SK-N-MC (cell line): ENCODE data around the gene PPP1R26.
"Not testable (repeated sequence)": the region's sequence is repeated elsewhere in the genome, so short reads cannot be mapped to it uniquely, and the experiment has no call there.

Experiments used
- DNase-seq: peaks from one replicate; pipeline ENCODE4 v3.0.0-alpha.2; 2011; ENCODE audit warnings: low read depth, low spot score
- H3K27ac ChIP-seq: fragments of 200-600 bp; sonication (generic); 2 replicates; pipeline ENCODE4 v1.5.1; 2016; ENCODE audit warnings: mixed run types
- H3K36me3 ChIP-seq: fragments of 200-600 bp; sonication (generic); 2 replicates; pipeline ENCODE4 v1.6.1; 2017; ENCODE audit warnings: antibody characterized with exemption, low read length, mixed read lengths; ENCODE audit not compliant: insufficient read depth
- H3K4me3 ChIP-seq: fragments of 200-600 bp; sonication (generic); 2 replicates; pipeline ENCODE4 v1.5.1; 2016
- H3K9ac ChIP-seq: fragments of 200-600 bp; sonication (generic); 2 replicates; pipeline ENCODE4 v1.8.0; 2017; ENCODE audit warnings: mixed run types, mixed read lengths; ENCODE audit not compliant: insufficient read length
- H3K9me3 ChIP-seq: fragments of 200-600 bp; sonication (generic); 2 replicates; pipeline ENCODE4 v1.6.1; 2017; ENCODE audit warnings: low read depth, mild to moderate bottlenecking, antibody characterized with exemption, low read length, moderate library complexity, mixed read lengths
- EZH2 ChIP-seq: fragments of 200-600 bp; sonication (generic); IDR thresholded peaks from one replicate; pipeline ENCODE4 v1.6.1; 2017; ENCODE audit warnings: antibody characterized with exemption
- FOXP2 ChIP-seq: optimal IDR thresholded peaks from 2 replicates; pipeline ENCODE3; 2011; ENCODE audit warnings: mild to moderate bottlenecking, moderate library complexity; ENCODE audit not compliant: insufficient read depth; ENCODE audit errors: extremely low read length, control extremely low read depth
- POLR2AphosphoS5 ChIP-seq: IDR thresholded peaks from 2 replicates; pipeline ENCODE4 v1.6.1; 2012; ENCODE audit warnings: mild to moderate bottlenecking, low read depth, low read length, borderline replicate concordance

The PPP1R26 gene

DNA sequence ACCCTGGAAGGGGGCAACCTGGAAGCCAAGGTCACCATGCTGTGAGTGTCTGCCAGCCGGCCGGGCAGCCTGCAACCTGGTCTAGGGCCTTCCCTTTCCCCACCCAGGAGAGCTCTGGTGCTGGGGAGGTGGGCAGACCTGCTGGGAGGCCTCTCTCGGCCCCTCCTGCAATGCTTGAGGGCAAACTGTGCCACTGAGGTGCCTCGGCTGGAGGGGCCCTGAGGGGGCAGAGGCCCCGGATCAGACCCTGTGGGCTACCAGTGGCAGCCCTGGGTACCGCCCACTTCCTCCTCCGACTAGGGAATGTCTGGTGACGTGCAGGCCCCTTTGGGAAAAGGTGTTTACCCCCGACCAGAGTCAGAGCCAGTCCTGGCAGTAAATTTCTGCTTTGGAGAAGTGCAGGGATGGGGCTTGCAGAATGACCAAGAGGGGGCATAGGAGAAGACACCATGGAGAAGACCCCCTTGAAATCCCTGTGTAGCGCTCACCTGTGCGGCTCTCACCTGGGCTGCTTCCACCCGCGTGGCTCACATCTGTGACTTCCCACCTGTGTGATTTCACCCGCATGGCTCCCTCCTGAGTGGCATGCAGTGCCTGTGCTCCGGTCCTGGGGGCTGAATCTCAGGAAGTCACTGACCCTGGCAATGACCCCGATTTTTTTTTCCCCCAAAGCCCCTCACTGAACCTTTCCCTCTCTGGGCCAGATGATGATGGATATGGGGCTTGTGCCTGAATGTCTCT, 42.7 kb downstream of the PPP1R26 start:
- no peak for DNase-seq
- TF ChIP-seq EZH2 (no peak), FOXP2 (no peak), POLR2AphosphoS5 (no peak)
- H3K9ac ChIP-seq: no peak overlapping the region
- no peak overlapping the region for H3K4me3 ChIP-seq
- no peaks in the 10 kb centered on the region for H3K36me3 ChIP-seq
- no peak overlapping the region for H3K27ac ChIP-seq
- H3K9me3 ChIP-seq: no peaks in the 10 kb centered on the region

DNA sequence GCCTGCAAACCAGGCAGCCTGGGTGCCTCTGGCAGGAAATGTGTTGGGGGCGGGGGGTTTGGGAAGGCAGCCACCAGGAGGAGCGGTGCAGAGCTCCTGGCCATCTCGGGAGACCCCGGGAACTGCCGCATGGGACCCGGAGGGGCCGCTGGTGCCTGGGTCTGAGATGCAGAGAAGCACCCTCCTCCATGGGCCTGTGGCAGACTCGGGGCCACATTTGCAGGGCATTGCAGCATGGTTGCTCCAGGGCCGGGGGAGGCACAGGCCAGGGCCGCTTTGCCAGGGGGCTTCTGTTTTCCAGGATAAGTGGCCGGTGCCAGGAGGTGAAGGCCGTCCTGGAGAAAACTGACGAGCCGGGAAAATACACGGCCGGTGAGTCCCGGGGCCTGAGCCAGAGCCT, 43.3 kb downstream of the PPP1R26 start:
- no peak overlapping the region for H3K4me3 ChIP-seq
- TF ChIP-seq EZH2 (no peak), FOXP2 (no peak), POLR2AphosphoS5 (no peak)
- no peaks in the 10 kb centered on the region for H3K9me3 ChIP-seq
- DNase-seq: no peak
- H3K27ac ChIP-seq: no peak overlapping the region
- H3K9ac ChIP-seq: no peak overlapping the region
- no peaks in the 10 kb centered on the region for H3K36me3 ChIP-seq

DNA sequence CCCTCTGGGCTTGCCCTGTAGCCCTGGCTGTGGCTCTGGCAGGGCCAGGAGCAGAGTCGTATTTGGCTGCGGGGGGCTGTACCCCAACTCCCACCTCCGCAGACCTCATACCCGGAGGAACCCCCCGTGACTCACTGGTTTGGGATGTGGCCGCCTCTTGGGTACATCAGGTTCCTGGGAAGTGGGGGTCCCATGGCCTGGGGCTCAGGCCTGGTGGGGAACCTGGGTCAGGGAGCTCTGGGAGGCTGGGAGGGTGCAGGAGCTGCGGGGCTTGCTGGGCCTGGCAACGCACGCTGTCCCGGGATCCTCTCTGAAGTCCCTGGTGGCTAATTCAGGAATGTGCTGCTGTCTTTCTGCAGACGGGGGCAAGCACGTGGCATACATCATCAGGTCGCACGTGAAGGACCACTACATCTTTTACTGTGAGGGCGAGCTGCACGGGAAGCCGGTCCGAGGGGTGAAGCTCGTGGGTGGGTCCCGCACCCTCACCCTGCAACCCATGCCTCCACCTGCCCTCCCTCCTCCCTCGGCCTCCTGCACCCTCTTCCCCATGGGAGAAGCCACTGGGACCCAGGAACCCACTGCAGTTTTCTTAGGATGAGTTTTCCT, 44.0 kb downstream of the PPP1R26 start:
- TF ChIP-seq EZH2 (no peak), POLR2AphosphoS5 (no peak), FOXP2 (no peak)
- H3K9me3 ChIP-seq: no peaks in the 10 kb centered on the region
- H3K9ac ChIP-seq: no peak overlapping the region
- H3K4me3 ChIP-seq: no peak overlapping the region
- H3K36me3 ChIP-seq: no peaks in the 10 kb centered on the region
- DNase-seq: no peak
- no peak overlapping the region for H3K27ac ChIP-seq

DNA sequence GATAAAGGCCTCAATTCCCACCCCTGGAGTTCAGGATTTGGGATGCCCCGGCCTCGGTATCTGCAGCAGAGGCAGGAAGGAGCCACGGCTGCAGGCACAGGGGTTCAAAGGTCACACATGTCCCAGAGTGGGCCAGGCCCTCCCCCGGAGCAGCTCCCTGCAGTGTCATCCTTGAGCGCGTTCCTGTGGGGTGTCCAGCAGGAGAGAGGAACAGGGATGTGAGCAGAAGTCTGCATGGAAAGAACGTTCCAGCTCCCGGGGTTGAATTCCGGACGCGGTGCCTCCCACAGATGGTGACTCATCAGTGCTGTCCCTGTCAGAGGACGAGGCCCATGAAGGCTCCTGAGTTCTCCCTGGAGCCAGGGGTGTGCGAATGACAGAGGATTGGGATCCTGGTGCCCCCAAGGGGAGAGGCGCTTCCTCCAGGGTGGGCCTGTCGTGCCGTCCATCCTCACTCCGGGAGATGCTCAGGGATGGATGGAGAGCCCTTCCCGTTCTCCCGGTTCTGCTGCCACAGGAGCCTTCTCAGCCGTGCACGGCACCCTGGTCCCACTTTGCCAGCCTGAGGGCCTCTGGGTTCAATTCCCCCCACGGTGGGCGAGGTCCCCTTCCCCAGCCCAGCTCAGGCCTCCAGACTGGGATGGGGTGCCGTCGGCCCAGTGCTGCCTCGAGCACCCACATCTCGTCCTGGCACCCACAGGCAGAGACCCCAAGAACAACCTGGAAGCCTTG, 44.7 kb downstream of the PPP1R26 start:
- H3K36me3 ChIP-seq: no peaks in the 10 kb centered on the region
- H3K9me3 ChIP-seq: no peaks in the 10 kb centered on the region
- TF ChIP-seq FOXP2: no peak
- TF ChIP-seq EZH2: no peak
- no peak for TF ChIP-seq POLR2AphosphoS5
- H3K9ac ChIP-seq: no peak overlapping the region
- DNase-seq: no peak
- no peak overlapping the region for H3K4me3 ChIP-seq
- H3K27ac ChIP-seq: no peak overlapping the region

DNA sequence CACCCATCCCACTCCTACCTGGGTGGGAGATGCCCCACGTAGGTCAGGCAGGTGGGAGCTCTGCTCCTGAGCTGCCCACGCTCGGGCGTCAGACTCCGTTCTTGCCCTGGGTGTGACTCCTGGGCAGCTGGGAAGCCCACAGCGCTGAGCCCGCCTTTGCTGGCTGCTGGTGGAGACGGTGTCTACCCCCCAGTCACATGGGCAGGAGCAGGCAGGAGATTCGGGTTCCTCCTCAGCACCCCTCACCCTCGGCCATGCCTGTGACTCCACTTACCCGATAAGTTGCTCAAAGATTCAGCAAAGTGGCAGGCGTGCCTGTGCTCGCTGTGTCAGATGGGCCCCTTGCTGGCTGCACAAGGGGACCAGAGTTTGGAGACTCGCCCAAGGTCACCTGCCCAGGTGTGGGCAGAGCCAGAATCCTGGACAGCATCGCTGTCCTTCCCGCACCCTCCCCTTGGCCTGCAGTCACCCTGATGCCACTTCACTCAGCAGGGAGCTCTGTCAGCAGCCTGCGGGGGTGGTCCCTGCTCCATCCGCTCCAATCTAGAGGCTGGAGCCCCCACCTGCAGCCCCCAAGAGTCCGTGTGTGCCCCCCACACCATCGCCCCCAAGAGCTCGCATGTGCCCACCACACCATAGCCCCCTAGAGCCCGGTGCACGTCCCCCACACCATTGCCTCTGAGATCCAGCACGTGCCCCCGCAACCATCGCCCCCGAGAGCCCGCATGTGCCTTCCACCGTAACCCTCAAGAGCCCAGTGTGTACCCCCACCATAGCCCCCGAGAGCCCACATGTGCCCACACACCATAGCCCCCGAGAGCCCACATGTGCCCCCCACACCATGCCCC, 45.9 kb downstream of the PPP1R26 start:
- DNase-seq: no peak
- H3K9ac ChIP-seq: no peak overlapping the region
- no peak overlapping the region for H3K4me3 ChIP-seq
- no peaks in the 10 kb centered on the region for H3K36me3 ChIP-seq
- TF ChIP-seq POLR2AphosphoS5 (no peak), EZH2 (no peak), FOXP2 (no peak)
- no peaks in the 10 kb centered on the region for H3K9me3 ChIP-seq
- no peak overlapping the region for H3K27ac ChIP-seq

DNA sequence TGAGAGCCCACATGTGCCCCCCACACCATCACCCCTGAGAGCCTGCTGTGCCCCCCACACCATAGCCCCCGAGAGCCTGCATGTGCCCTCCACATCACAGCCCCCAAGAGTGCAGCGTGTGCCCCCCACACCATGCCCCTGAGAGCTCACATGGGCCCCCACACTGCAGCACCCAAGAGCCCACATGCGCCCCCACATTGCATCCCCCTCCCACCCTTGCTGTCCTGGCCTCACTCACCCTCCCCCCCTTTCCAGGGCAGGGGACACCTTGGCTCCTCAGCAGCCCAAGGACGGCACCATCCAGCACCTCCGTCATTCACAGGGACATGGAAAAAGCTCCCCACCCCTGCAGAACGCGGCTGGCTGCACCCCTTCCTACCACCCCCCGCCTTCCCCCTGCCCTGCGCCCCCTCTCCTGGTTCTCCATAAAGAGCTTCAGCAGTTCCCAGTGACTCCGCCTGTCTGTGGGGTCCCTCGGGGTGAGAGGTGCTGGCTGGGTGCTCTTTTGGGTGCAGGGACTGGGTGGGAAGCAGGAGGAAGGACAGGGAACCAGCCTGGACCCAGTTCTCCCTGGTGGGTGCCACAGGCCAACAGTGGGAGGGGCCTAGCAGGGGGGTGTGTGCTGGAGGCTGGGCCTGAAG, 46.6 kb downstream of the PPP1R26 start:
- no peak for DNase-seq
- no peak overlapping the region for H3K9ac ChIP-seq
- no peak overlapping the region for H3K27ac ChIP-seq
- TF ChIP-seq POLR2AphosphoS5 (no peak), FOXP2 (no peak), EZH2 (no peak)
- H3K9me3 ChIP-seq: no peaks in the 10 kb centered on the region
- no peak overlapping the region for H3K4me3 ChIP-seq
- no peaks in the 10 kb centered on the region for H3K36me3 ChIP-seq

DNA sequence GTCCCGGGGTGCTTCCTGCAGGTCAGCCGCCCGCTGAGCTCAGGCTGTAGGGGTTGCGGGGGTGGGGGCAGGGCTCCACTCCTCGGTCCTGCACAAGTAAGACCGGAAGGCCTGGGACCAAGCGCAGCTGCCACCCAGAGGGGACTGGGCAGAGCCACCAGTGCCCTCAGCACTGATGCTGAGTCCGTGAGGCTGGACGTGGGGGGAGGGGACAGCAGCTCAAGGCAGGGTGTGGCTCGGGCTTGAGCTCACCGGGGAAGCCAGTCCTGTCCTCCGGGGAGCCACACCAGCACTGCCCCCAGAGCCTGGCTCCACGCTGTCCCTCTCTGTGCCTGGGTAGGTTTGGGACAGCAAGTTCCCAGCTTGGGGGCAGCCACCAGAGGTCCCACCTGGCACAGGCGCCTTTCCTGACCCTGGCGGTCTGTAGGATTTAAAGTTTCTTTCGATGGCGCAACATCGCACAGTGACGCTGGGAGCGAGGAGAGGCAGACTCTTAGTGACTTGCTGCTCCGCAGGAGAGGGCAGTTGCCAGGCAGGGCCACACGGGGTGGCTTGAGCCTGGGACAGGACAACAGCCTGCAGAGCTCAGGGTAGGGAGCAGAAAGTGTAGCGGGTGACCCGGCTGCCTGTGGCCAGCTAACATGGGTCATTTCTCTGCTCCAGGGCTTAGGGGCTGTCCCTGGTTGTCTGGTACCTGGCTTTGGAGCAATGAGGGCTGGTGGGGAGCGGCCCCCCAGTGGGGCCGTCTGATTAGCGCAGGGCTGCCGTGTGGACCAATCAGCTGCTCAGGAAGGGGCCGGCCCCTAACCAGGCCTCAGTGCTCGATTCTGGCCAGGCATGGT, 47.4 kb downstream of the PPP1R26 start:
- no peak for DNase-seq
- Histone ChIP-seq H3K4me3 (no peak overlapping the region), H3K36me3 (no peaks in the 10 kb centered on the region), H3K27ac (no peak overlapping the region), H3K9me3 (no peaks in the 10 kb centered on the region), H3K9ac (no peak overlapping the region)
- TF ChIP-seq EZH2 (no peak), POLR2AphosphoS5 (no peak), FOXP2 (no peak)

DNA sequence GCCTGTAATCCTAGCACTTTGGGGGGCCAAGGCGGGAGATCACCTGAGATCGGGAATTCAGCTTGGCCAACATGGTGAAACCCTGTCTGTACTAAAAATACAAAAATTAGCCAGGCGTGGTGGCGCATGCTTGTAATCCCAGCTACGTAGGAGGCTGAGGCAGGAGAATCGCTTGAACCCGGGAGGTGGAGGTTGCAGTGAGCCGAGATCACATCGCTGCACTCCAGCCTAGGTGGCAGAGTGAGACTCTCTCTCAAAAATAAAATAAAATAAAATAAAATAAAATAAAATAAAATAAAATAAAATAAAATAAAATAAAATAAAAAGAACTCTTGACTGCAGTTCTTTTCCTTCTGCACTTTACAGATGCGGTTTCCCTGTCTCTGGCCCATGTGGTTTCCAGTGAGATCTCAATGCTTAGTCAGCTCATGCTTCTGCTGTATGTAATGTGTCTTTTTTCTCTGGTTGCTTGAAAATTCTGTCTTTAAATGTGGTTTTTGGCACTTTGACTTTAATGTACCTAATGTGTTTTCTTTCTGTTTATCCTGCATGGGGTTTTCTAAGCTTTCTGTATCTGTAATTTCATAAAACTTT, 49.4 kb downstream of the PPP1R26 start:
- H3K4me3 ChIP-seq, DNase-seq: not testable (repeated sequence)

More for the DNA sequence above, 49.4 kb downstream of the PPP1R26 start:
- H3K36me3 ChIP-seq, H3K9me3 ChIP-seq, H3K9ac ChIP-seq, H3K27ac ChIP-seq: not testable (repeated sequence)
